Tibial artery (tissue), 4 donors: ENCODE measurements around the gene SCCPDH.
"Not testable (repeated sequence)": the region's sequence is repeated elsewhere in the genome, so short reads cannot be mapped to it uniquely, and the experiment has no call there.

Source experiments
- DNase-seq, 2 donors: peaks; one replicate each; pipeline ENCODE4 v3.0.0-alpha.2; 2019
- H3K27ac ChIP-seq, 2 donors: fragments of 200-600 bp; sonication (generic) in 1 of 2; 1 replicate in 1 of 2; 2 replicates in 1 of 2; pipeline ENCODE4 v1.5.1; 2018 to 2019; ENCODE audit warnings: mild to moderate bottlenecking in 1 of 2
- H3K27me3 ChIP-seq, 2 donors: fragments of 200-600 bp; sonication (generic) in 1 of 2; one replicate each; pipeline versions ENCODE4 v1.5.1 to v1.6.0; 2016 to 2019
- H3K36me3 ChIP-seq, 3 donors: fragments of 200-600 bp; sonication (generic) in 2 of 3; one replicate each; pipeline ENCODE4 v1.5.1; 2016 to 2019; ENCODE audit warnings: mild to moderate bottlenecking in 2 of 3
- H3K4me1 ChIP-seq, 4 donors: fragments of 200-600 bp; sonication (generic) in 2 of 4; 1 replicate in 3 of 4; 2 replicates in 1 of 4; pipeline ENCODE4 v1.5.1; 2016 to 2019
- H3K4me3 ChIP-seq, 2 donors: fragments of 200-600 bp; sonication (generic) in 1 of 2; 1 replicate in 1 of 2; 2 replicates in 1 of 2; pipeline ENCODE4 v1.5.1; 2018 to 2019; ENCODE audit warnings: mild to moderate bottlenecking in 2 of 2
- H3K9me3 ChIP-seq, 3 donors: fragments of 200-600 bp; sonication (generic) in 1 of 3; one replicate each; pipeline ENCODE4 v1.5.1; 2016 to 2019
- CTCF ChIP-seq, 2 experiments: fragments of 200-600 bp in 1 of 2; fragments of 450-650 bp in 1 of 2; IDR thresholded peaks; one replicate each; pipeline ENCODE4 v1.5.1; 2017 to 2019; ENCODE audit warnings: antibody characterized with exemption in 2 of 2, mild to moderate bottlenecking in 1 of 2, moderate library complexity in 1 of 2
- intact Hi-C: fragments of 100-400 bp; cut with DNase I; formaldehyde crosslinking; loops from one replicate; pipeline ENCODE4 v1.15.0; 2023; ENCODE audit warnings: low total_unique reads

The SCCPDH gene

GRCh38 chr1:246805135-246805716 lies 81.0 kb downstream of the SCCPDH start:
- TF ChIP-seq CTCF (IDR thresholded peaks at IDR 0.05) = no peak

GRCh38 chr1:246809473-246809872 lies 85.3 kb downstream of the SCCPDH start:
- Histone ChIP-seq H3K27ac (no peak overlapping the region), H3K9me3 (no peaks in the 10 kb centered on the region), H3K4me1 (no peaks in the 10 kb centered on the region), H3K36me3 (no peaks in the 10 kb centered on the region), H3K27me3 (no peaks in the 10 kb centered on the region), H3K4me3 (no peak overlapping the region)
- intact Hi-C loops = no loop called here
- TF ChIP-seq CTCF (IDR thresholded peaks at IDR 0.05) = no peak
- DNase-seq = no peak

More at GRCh38 chr1:246805135-246805716, 81.0 kb downstream of the SCCPDH start:
- Histone ChIP-seq H3K27ac (no peak overlapping the region), H3K4me1 (no peaks in the 10 kb centered on the region), H3K9me3 (peaks cover 0 to 7% (median 0%) of the 10 kb centered on the region in 3 donors), H3K27me3 (no peaks in the 10 kb centered on the region), H3K4me3 (no peak overlapping the region), H3K36me3 (no peaks in the 10 kb centered on the region)
- DNase-seq = no peak
- intact Hi-C loops = no loop called here

GRCh38 chr1:246811985-246812384 lies 87.8 kb downstream of the SCCPDH start:
- H3K4me3 ChIP-seq = no peak overlapping the region
- H3K4me1 ChIP-seq = no peaks in the 10 kb centered on the region
- intact Hi-C loops = no loop called here
- no peak overlapping the region for H3K27ac ChIP-seq
- no peaks in the 10 kb centered on the region for H3K36me3 ChIP-seq
- H3K27me3 ChIP-seq = no peaks in the 10 kb centered on the region
- TF ChIP-seq CTCF (IDR thresholded peaks at IDR 0.05) = no peak
- H3K9me3 ChIP-seq = no peaks in the 10 kb centered on the region
- DNase-seq = no peak

GRCh38 chr1:246813325-246813724 lies 89.1 kb downstream of the SCCPDH start:
- intact Hi-C loops, H3K9me3 ChIP-seq, H3K36me3 ChIP-seq, H3K4me3 ChIP-seq, H3K27ac ChIP-seq, DNase-seq, H3K4me1 ChIP-seq, H3K27me3 ChIP-seq: not testable (repeated sequence)

- intact Hi-C loops = no loop called here
- DNase-seq = no peak
These were observed 90.7 kb downstream of the SCCPDH start for GRCh38 chr1:246814890-246815289.

More at GRCh38 chr1:246814890-246815289, 90.7 kb downstream of the SCCPDH start:
- no peak for TF ChIP-seq CTCF (IDR thresholded peaks at IDR 0.05)
- Histone ChIP-seq H3K9me3 (no peaks in the 10 kb centered on the region), H3K4me1 (no peaks in the 10 kb centered on the region), H3K4me3 (no peak overlapping the region), H3K27ac (no peak overlapping the region), H3K27me3 (no peaks in the 10 kb centered on the region), H3K36me3 (no peaks in the 10 kb centered on the region)
